Neutrophil (primary cell): ENCODE measurements around the gene FRMPD1.

Source experiments
- H3K27ac ChIP-seq: fragments of 200-600 bp; sonication (generic); 2 replicates; pipeline ENCODE4 v1.5.1; 2016; ENCODE audit warnings: mild to moderate bottlenecking, moderate library complexity
- H3K27me3 ChIP-seq: fragments of 200-600 bp; sonication (generic); 2 replicates; pipeline ENCODE4 v1.6.0; 2016; ENCODE audit warnings: mild to moderate bottlenecking
- H3K36me3 ChIP-seq: fragments of 200-600 bp; sonication (generic); 2 replicates; pipeline ENCODE4 v1.5.1; 2017
- H3K4me1 ChIP-seq, 2 experiments: fragments of 200-600 bp in 1 of 2; sonication (generic) in 1 of 2; 1 replicate in 1 of 2; 2 replicates in 1 of 2; pipeline versions ENCODE4 v1.5.1 to v1.6.1; 2013 to 2016; ENCODE audit warnings: low read depth in 1 of 2, low read length in 1 of 2, mild to moderate bottlenecking in 1 of 2, moderate library complexity in 1 of 2; ENCODE audit not compliant: control insufficient read depth in 1 of 2, insufficient read depth in 1 of 2
- H3K4me3 ChIP-seq, 2 experiments: fragments of 200-600 bp in 1 of 2; sonication (generic) in 1 of 2; 1 replicate in 1 of 2; 2 replicates in 1 of 2; pipeline ENCODE4 v1.5.1; 2013 to 2016; ENCODE audit warnings: low read depth in 1 of 2, low read length in 1 of 2, mild to moderate bottlenecking in 1 of 2, moderate library complexity in 1 of 2
- H3K9me3 ChIP-seq: fragments of 200-600 bp; sonication (generic); 2 replicates; pipeline ENCODE4 v1.5.1; 2016
- TF ChIP-seq, protein P1 (sequence below): fragments of 200-600 bp; sonication (generic); IDR thresholded peaks from 2 replicates; pipeline ENCODE4 v1.5.1; 2016; ENCODE audit warnings: antibody characterized with exemption

FRMPD1 gene

GRCh38 chr9:37636511-37637448, 14.0 kb upstream of the FRMPD1 start:
- TF ChIP-seq, protein P1, sequence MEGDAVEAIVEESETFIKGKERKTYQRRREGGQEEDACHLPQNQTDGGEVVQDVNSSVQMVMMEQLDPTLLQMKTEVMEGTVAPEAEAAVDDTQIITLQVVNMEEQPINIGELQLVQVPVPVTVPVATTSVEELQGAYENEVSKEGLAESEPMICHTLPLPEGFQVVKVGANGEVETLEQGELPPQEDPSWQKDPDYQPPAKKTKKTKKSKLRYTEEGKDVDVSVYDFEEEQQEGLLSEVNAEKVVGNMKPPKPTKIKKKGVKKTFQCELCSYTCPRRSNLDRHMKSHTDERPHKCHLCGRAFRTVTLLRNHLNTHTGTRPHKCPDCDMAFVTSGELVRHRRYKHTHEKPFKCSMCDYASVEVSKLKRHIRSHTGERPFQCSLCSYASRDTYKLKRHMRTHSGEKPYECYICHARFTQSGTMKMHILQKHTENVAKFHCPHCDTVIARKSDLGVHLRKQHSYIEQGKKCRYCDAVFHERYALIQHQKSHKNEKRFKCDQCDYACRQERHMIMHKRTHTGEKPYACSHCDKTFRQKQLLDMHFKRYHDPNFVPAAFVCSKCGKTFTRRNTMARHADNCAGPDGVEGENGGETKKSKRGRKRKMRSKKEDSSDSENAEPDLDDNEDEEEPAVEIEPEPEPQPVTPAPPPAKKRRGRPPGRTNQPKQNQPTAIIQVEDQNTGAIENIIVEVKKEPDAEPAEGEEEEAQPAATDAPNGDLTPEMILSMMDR = no peak

GRCh38 chr9:37639109-37639762, 11.5 kb upstream of the FRMPD1 start:
- no peak overlapping the region for H3K27ac ChIP-seq
- H3K27me3 ChIP-seq = peaks cover 58% of the 10 kb centered on the region
- TF ChIP-seq, protein P1 = no peak
- no peaks in the 10 kb centered on the region for H3K36me3 ChIP-seq
- no peaks in the 10 kb centered on the region for H3K4me1 ChIP-seq
- H3K9me3 ChIP-seq = no peaks in the 10 kb centered on the region
- no peak overlapping the region for H3K4me3 ChIP-seq

More at GRCh38 chr9:37636511-37637448, 14.0 kb upstream of the FRMPD1 start:
- H3K36me3 ChIP-seq = no peaks in the 10 kb centered on the region
- H3K27me3 ChIP-seq = peaks cover 47% of the 10 kb centered on the region
- H3K9me3 ChIP-seq = no peaks in the 10 kb centered on the region
- no peak overlapping the region for H3K27ac ChIP-seq
- H3K4me1 ChIP-seq = no peaks in the 10 kb centered on the region
- H3K4me3 ChIP-seq = no peak overlapping the region

- H3K36me3 ChIP-seq = no peaks in the 10 kb centered on the region
- no peak overlapping the region for H3K4me3 ChIP-seq
- no peaks in the 10 kb centered on the region for H3K9me3 ChIP-seq
- H3K4me1 ChIP-seq = no peaks in the 10 kb centered on the region
- no peak overlapping the region for H3K27ac ChIP-seq
- peaks cover 59% of the 10 kb centered on the region for H3K27me3 ChIP-seq
- TF ChIP-seq, protein P1 = no peak
Observed at GRCh38 chr9:37639841-37640240, 10.9 kb upstream of the FRMPD1 start.

DNA sequence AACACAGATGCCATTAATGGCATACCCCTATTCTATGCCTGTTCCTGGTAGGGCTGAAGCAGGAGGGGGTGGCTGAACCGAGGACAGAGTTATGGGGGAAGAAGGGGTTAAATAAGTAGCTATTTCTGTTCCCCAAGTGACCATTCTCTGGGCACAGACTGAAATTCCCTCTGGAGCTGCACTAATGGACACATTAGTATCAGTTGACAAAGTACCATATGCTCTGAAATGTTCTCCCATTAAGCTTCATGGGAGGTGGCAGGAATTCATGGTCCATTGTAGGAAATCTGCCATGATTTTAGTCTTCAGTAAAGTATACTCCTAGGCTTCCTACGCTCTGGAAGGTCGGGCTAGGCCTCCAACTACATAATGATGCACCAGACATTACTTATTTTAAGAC, 10.5 kb upstream of the FRMPD1 start:
- Histone ChIP-seq H3K27me3 (peaks cover 62% of the 10 kb centered on the region), H3K36me3 (no peaks in the 10 kb centered on the region), H3K4me3 (no peak overlapping the region), H3K27ac (no peak overlapping the region), H3K9me3 (no peaks in the 10 kb centered on the region), H3K4me1 (no peaks in the 10 kb centered on the region)
- TF ChIP-seq, protein P1 = no peak

- Histone ChIP-seq H3K27me3 (peaks cover 72% of the 10 kb centered on the region), H3K9me3 (no peaks in the 10 kb centered on the region), H3K4me3 (no peak overlapping the region), H3K36me3 (no peaks in the 10 kb centered on the region), H3K4me1 (no peaks in the 10 kb centered on the region), H3K27ac (no peak overlapping the region)
- TF ChIP-seq, protein P1 = no peak
Observed at GRCh38 chr9:37641331-37641730, 9.4 kb upstream of the FRMPD1 start.
